HG03439 (cell line): Measurements from ENCODE around the gene ZBTB38.

Source experiments
- ATAC-seq: cut with Tn5 transposase; IDR thresholded peaks from one replicate; pipeline ENCODE4 v1.9.1; 2021; ENCODE audit warnings: mild to moderate bottlenecking, moderate library complexity; ENCODE audit not compliant: unreplicated experiment

Gene ZBTB38

GRCh38 chr3:141337991-141338390 is 30.3 kb upstream of the ZBTB38 start:
- ATAC-seq = no peak

- ATAC-seq = no peak
Measured at GRCh38 chr3:141338881-141339280, 29.4 kb upstream of the ZBTB38 start.

- ATAC-seq = no peak
Measured at GRCh38 chr3:141341536-141341935, 26.8 kb upstream of the ZBTB38 start.

GRCh38 chr3:141342386-141342785 is 25.9 kb upstream of the ZBTB38 start:
- no peak for ATAC-seq

GRCh38 chr3:141343077-141343476 is 25.2 kb upstream of the ZBTB38 start:
- ATAC-seq = no peak

- ATAC-seq = no peak
Measured at GRCh38 chr3:141343865-141344271, 24.4 kb upstream of the ZBTB38 start.

GRCh38 chr3:141345528-141345927 is 22.8 kb upstream of the ZBTB38 start:
- ATAC-seq = no peak

GRCh38 chr3:141346007-141346406 is 22.3 kb upstream of the ZBTB38 start:
- no peak for ATAC-seq

GRCh38 chr3:141346418-141346817 is 21.9 kb upstream of the ZBTB38 start:
- no peak for ATAC-seq

- ATAC-seq = no peak
Measured at GRCh38 chr3:141346839-141347238, 21.5 kb upstream of the ZBTB38 start.

GRCh38 chr3:141348837-141349236 is 19.5 kb upstream of the ZBTB38 start:
- no peak for ATAC-seq

GRCh38 chr3:141349711-141350110 is 18.6 kb upstream of the ZBTB38 start:
- no peak for ATAC-seq

GRCh38 chr3:141350666-141351065 is 17.6 kb upstream of the ZBTB38 start:
- ATAC-seq = no peak

GRCh38 chr3:141352262-141352984 is 15.9 kb upstream of the ZBTB38 start:
- no peak for ATAC-seq

GRCh38 chr3:141353652-141354495 is 14.4 kb upstream of the ZBTB38 start:
- ATAC-seq = no peak

GRCh38 chr3:141354517-141354916 is 13.8 kb upstream of the ZBTB38 start:
- ATAC-seq = no peak

GRCh38 chr3:141355242-141355641 is 13.1 kb upstream of the ZBTB38 start:
- ATAC-seq = no peak

GRCh38 chr3:141356046-141356445 is 12.3 kb upstream of the ZBTB38 start:
- ATAC-seq = no peak

- ATAC-seq = peak; percentile 58
Measured at GRCh38 chr3:141360888-141361598, 7.3 kb upstream of the ZBTB38 start.

GRCh38 chr3:141362736-141363135 is 5.6 kb upstream of the ZBTB38 start:
- ATAC-seq = no peak

GRCh38 chr3:141365201-141365600 is 3.1 kb upstream of the ZBTB38 start:
- ATAC-seq = no peak
